SJCRH30 (cell line): ENCODE data around the gene KLB. TPM values are rescaled to one million over a fixed set of nuclear protein-coding genes. Genes with fewer than 3 reads are reported as not detected.
A peak's percentile ranks its signal among the peaks of the same experiment; 100 is the strongest.
"Not testable (repeated sequence)": the region's sequence is repeated elsewhere in the genome, so short reads cannot be mapped to it uniquely, and the experiment has no call there.

ENCODE experiments used
- DNase-seq, 2 experiments: peaks; one replicate each; pipeline ENCODE4 v3.0.0-alpha.2; 2015 to 2020
- H3K27ac ChIP-seq: fragments of 250-450 bp; sonication (Bioruptor Pico); 2 replicates; pipeline ENCODE4 v1.5.1; 2020; ENCODE audit warnings: mild to moderate bottlenecking, moderate library complexity
- H3K27me3 ChIP-seq: fragments of 250-450 bp; sonication (Bioruptor Pico); 2 replicates; pipeline ENCODE4 v1.5.1; 2020; ENCODE audit warnings: mild to moderate bottlenecking, moderate library complexity
- H3K36me3 ChIP-seq: fragments of 250-450 bp; sonication (Bioruptor Pico); 2 replicates; pipeline ENCODE4 v1.5.1; 2020; ENCODE audit warnings: mild to moderate bottlenecking, moderate library complexity
- H3K4me1 ChIP-seq: fragments of 250-450 bp; sonication (Bioruptor Pico); 2 replicates; pipeline ENCODE4 v1.5.1; 2020; ENCODE audit warnings: mild to moderate bottlenecking, moderate library complexity
- H3K4me3 ChIP-seq: fragments of 250-450 bp; sonication (Bioruptor Pico); 2 replicates; pipeline ENCODE4 v1.5.1; 2020; ENCODE audit warnings: mild to moderate bottlenecking, moderate library complexity
- H3K9me3 ChIP-seq: fragments of 250-450 bp; sonication (Bioruptor Pico); replicated peaks from 2 replicates; pipeline ENCODE4 v1.5.1; 2020; ENCODE audit warnings: mild to moderate bottlenecking, moderate library complexity
- total RNA-seq: library from RNA; depleted of rRNA; stranded (reverse); fragments of >200 nt; shearing (Covaris generic); gene quantifications from 2 replicates; pipeline ENCODE4 v1.2.3, GENCODE V29; 2014; rRNA removed

KLB gene
- total RNA-seq = 0.02 TPM in 1 of 2 replicates, not detected in the other

DNA sequence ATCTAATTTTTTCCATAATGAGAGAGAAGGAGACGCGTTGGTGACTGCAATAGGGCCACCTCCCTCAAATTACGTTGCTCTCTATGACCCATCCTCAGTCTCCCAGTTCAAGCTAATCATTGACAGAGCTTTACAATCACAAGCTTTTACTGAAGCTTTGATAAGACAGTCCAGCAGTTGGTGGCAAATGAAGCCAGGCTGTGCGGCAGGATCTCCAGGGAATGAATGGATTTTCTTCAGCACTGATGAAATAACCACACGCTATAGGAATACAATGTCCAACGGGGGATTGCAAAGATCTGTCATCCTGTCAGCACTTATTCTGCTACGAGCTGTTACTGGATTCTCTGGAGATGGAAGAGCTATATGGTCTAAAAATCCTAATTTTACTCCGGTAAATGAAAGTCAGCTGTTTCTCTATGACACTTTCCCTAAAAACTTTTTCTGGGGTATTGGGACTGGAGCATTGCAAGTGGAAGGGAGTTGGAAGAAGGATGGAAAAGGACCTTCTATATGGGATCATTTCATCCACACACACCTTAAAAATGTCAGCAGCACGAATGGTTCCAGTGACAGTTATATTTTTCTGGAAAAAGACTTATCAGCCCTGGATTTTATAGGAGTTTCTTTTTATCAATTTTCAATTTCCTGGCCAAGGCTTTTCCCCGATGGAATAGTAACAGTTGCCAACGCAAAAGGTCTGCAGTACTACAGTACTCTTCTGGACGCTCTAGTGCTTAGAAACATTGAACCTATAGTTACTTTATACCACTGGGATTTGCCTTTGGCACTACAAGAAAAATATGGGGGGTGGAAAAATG is at the start of gene KLB:
Gene KLB, plus strand, starts transcription at position 168 of the 821 bp plus-strand sequence. Its CDS starts 20 bp downstream, at position 188.
- Histone ChIP-seq H3K27ac (no peak within 1 kb of the TSS), H3K36me3 (no peaks in the 10 kb centered on the region), H3K4me3 (peak within 1 kb of the TSS; percentile 11; the same call in 1 of the 2 replicates), H3K4me1 (peaks cover 4% of the 10 kb centered on the region; the same call in 1 of the 2 replicates), H3K27me3 (no peaks in the 10 kb centered on the region), H3K9me3 (no peaks in the 10 kb centered on the region)
- peak in 1 of 2 experiments; percentile 42 for DNase-seq

DNA sequence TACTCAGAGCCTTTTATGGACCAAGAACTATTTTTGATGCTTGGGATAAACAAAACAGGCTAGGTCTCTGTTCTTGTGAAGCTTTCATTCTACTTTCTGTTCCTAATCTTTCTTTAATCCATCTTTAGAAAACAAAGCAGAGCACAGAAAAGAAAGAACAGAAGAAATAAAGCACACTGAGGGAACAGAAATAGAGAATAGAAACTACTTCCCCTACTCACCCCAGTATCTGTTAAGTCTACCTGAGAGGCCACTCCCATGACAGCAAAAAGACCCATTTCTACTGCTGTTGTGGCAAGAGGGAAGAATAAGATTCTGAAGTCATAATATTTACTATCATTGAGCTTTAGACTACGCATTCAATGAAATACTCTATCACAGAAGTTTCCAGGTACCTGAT is 49.7 kb upstream of the KLB start:
- Histone ChIP-seq H3K36me3 (peaks cover 17% of the 10 kb centered on the region), H3K27me3 (no peaks in the 10 kb centered on the region), H3K9me3 (no peaks in the 10 kb centered on the region), H3K4me1 (no peaks in the 10 kb centered on the region; the same call in 1 of the 2 replicates), H3K27ac (no peak overlapping the region), H3K4me3 (no peak overlapping the region)
- DNase-seq = no peak

DNA sequence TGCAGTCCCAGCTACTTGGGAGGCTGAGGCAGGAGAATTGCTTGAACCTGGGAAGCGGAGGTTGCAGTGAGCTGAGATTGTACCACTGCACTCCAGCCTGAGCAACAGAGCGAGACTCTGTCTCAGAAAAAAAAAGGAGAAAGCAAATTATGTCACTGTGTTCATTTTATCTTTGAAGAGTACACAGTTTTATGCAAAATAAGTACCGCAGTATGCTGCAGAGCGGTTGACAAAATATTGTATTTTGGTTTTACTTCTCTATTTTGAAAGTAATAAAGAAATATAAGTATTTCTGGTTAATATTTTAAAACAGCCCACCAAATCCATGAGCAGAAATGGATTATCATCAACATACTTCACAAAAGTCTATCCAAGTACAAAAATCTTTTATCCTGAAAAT is 46.1 kb upstream of the KLB start:
- not testable (repeated sequence) for H3K27me3 ChIP-seq, H3K27ac ChIP-seq, H3K36me3 ChIP-seq, H3K4me3 ChIP-seq, H3K9me3 ChIP-seq, DNase-seq
- peaks cover 11% of the 10 kb centered on the region; the same call in 1 of the 2 replicates for H3K4me1 ChIP-seq

DNA sequence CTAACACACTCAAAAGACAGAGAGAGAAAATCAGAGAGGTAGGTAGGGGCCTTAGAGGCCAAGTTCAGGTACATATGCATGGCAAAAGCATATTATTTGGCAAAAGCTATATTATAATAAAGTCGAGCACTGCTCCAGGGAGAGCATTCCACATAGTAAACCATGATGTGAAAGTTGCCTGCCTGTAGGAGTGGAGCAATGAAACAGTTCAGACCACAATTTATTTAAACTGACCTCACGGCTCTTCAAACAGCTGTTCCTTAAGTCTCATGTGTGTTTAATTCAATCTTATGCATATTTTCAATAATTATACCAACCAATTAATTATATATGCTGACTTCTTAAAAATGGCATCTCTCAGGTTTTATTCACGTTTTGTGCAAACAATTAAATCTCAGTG is 43.9 kb upstream of the KLB start:
- no peak overlapping the region for H3K4me3 ChIP-seq
- peak in 1 of 2 experiments; percentile 51 for DNase-seq
- H3K27me3 ChIP-seq = no peaks in the 10 kb centered on the region
- peaks cover 9% of the 10 kb centered on the region for H3K36me3 ChIP-seq
- H3K27ac ChIP-seq = no peak overlapping the region
- H3K9me3 ChIP-seq = no peaks in the 10 kb centered on the region
- peaks cover 11% of the 10 kb centered on the region; the same call in 1 of the 2 replicates for H3K4me1 ChIP-seq

DNA sequence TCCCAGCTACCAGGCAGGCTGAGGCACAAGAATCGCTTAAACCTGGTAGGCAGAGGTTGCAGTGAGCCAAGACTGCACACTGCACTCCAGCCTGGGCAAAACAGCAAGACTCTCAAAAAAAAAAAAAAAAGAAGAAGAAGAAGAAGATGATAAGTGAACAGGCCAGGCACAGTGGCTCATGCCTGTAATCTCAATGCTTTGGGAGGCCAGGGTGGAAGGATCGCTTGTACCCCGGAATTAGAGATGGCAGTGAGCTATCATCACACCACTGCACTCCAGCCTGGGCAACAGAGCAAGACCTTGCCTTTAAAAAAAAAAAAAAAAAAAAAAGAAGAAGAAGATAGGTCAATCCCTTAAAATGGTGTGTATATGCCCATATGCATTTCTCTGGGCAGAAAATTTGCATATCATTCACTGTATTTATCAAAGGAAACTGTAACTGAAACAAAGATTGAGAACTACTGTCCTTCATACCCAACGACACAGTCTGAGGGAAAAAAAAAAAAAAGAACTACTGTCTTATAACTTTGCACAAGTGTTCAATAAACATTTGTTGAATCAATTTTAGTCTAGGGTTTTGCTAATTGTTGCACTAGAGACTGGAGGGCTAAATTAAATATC is 42.8 kb upstream of the KLB start:
- Histone ChIP-seq H3K27ac (no peak overlapping the region), H3K27me3 (no peaks in the 10 kb centered on the region), H3K4me1 (peaks cover 11% of the 10 kb centered on the region; the same call in 1 of the 2 replicates), H3K36me3 (peaks cover 5% of the 10 kb centered on the region), H3K4me3 (no peak overlapping the region), H3K9me3 (no peaks in the 10 kb centered on the region)
- no peak for DNase-seq

DNA sequence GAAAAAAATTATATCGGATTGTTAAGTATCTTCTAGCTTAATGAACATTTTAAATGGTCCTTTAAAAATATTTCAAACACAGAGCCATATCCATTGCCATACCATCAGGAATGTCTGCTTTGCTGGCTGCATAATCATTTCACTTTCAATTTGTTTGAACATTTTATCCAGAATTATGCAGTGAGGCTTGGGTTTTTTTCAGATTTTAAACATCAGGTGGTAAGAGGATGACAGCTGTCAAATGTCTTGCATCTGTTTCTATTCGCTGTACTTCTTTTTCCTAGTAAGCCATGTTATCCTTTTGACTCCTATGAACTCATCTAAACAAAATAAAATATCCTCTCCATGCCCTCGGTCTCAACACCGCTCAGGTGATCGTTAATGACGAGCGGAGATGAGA is 41.4 kb upstream of the KLB start:
- peak overlapping the region; percentile 79 for H3K27ac ChIP-seq
- peaks cover 5% of the 10 kb centered on the region for H3K36me3 ChIP-seq
- H3K4me3 ChIP-seq = peak overlapping the region; percentile 88
- peaks cover 11% of the 10 kb centered on the region; the same call in 1 of the 2 replicates for H3K4me1 ChIP-seq
- no peak for DNase-seq
- no peaks in the 10 kb centered on the region for H3K27me3 ChIP-seq
- H3K9me3 ChIP-seq = no peaks in the 10 kb centered on the region

DNA sequence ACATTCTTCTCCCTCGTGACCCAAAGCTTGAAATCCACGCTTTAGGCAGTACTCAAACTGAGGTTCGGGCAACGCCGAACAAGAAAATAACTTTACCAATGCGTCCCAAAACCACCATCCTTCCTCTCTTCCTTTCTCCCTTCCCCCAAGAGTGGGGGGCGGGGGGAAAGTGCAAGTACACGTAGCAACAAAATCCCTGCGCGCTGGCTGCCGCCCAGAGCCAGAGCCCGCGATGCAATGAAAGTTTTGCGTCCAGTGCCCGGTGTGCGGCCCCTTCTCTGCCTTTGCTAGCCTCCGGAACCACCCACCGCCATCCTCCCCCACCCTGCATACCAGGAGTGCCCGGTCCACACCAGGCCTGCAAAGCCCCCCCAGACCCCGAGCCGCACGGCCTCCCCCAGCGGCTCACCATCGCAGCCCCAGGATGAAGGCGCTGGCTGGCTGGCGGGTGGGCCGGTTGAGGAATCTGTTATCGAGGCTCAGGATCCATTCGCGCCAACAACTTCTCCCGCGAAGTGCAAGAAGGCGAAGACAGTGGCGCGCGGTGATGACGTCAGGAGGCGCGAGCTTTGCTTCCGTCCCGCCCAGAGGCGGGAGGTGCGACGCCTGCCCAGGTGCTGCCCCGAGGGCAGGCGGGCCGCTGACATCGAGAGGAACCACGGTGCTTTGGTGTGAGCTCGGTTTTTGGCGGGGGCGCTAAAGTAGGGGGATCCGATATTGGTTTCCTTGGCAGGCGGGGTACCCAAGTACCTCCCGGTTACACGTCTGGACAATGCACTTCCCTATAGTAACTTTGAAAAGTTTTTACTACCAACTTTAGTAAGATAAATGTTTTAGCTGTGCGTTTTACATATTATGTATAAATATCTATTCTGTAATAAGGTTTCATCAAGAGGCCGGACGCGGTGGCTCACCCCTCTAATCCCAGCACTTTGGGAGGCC is 40.6 kb upstream of the KLB start, which contains the start of gene RFC1:
Gene RFC1, minus strand, starts transcription at position 533 of the 942 bp plus-strand sequence. Its CDS starts 121 bp downstream, at position 412.
- Histone ChIP-seq H3K4me1 (peaks cover 11% of the 10 kb centered on the region; the same call in 1 of the 2 replicates), H3K36me3 (no peaks in the 10 kb centered on the region; the same call in 1 of the 2 replicates), H3K27ac (peak within 1 kb of the TSS; percentile 79), H3K27me3 (no peaks in the 10 kb centered on the region), H3K9me3 (no peaks in the 10 kb centered on the region), H3K4me3 (peak within 1 kb of the TSS; percentile 88)
- peak; percentile 93 to 95 for DNase-seq

DNA sequence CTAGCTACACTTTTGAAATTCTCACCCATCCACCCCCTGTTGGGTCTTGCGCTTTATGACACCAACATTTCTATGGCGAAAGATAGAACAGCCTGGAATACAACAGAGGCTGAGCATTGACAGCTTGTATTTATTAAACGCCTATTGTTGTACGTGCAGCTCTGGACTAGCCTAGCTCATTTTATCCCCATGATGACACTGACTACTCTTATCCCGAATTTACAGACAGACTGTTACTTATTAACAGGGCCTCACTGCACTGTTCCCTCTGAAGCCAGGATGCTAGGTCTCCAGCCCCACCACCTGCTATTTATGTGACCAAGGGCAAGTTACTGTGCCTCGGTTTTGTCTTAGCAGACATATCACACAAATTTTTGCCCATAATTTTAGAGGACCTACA is 39.6 kb upstream of the KLB start:
- Histone ChIP-seq H3K4me1 (peaks cover 11% of the 10 kb centered on the region; the same call in 1 of the 2 replicates), H3K36me3 (no peaks in the 10 kb centered on the region; the same call in 1 of the 2 replicates), H3K4me3 (no peak overlapping the region), H3K27ac (no peak overlapping the region), H3K27me3 (no peaks in the 10 kb centered on the region), H3K9me3 (no peaks in the 10 kb centered on the region)
- DNase-seq = no peak

DNA sequence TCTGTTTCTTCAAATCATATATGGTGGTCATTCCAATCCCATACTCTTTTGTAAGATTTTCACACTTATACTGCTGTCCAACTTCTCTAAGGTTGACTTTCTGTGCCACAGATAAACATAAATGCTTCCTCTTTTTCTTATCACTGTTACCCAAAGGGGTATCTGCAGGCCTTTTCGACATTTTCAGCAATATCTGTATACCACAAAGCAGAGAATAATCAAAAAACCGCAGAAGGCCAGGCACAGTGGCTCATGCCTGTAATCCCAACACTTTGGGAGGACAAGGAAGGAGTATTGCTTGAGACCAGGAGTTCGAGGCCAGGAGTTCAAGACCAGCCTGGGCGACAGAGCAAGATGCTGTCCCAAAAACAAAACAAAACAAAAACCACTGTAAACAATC is 37.4 kb upstream of the KLB start:
- Histone ChIP-seq H3K27me3 (no peaks in the 10 kb centered on the region), H3K9me3 (no peaks in the 10 kb centered on the region), H3K4me3 (no peak overlapping the region), H3K36me3 (no peaks in the 10 kb centered on the region; the same call in 1 of the 2 replicates), H3K27ac (no peak overlapping the region), H3K4me1 (peaks cover 4% of the 10 kb centered on the region; the same call in 1 of the 2 replicates)
- DNase-seq = no peak

DNA sequence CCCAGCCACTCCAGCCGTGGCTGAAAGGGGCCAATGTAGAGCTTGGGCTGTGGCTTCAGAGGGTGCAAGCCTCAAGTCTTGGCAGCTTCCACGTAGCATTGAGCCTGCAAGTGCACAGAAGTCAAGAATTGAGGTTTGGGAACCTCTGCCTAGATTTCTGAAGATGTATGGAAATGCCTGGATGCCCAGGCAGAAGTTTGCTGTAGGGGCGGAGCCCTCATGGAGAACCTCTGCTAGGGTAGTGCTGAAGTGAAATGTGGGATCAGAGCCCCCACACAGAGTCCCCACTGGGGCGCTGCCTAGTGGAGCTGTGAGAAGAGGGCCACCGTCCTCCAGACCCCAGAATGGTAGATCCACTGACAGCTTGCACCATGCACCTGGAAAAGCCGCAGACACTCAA is 35.5 kb upstream of the KLB start:
- not testable (repeated sequence) for H3K36me3 ChIP-seq, H3K27me3 ChIP-seq, DNase-seq, H3K27ac ChIP-seq, H3K4me3 ChIP-seq, H3K9me3 ChIP-seq, H3K4me1 ChIP-seq

DNA sequence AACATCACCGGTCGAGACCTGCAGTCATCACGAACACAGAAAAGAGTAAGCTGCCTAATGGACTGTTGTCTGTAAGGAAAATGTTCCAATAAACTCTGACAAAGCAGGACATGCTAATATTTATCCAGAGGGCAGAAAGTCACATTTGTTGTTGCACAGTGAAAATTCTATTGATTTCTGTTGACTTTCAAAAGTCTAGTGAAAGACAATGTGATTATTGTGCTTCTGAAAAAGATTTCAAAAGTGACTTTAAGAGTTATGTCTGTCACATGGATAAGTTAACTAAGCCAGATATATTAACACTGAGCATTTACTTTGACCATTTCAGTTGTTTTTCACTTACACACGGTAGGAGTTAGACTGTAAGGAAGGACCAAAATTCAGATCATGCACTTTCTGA is 31.3 kb upstream of the KLB start:
- no peaks in the 10 kb centered on the region for H3K27me3 ChIP-seq

DNA sequence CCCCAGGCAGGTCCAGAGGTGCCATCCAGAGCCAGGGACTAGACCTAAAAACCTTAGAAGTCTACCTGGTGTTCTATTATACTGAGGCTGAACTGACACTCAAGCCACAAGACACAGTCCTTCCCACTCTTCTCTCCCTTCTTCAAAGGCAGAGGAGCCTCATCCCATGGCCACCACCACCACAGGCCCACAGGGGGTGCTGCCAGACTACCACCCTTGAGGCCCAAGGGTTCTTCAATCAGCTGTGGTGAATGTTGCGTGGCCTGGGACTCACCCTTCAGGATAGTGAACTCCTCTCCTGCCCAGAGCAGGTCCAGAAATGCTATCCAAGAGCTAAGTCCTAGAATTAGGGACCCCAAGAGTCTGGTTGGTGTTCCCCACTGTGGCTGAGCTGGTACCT is 23.0 kb upstream of the KLB start:
- no peaks in the 10 kb centered on the region for H3K27me3 ChIP-seq
- no peak overlapping the region for H3K27ac ChIP-seq
- H3K4me3 ChIP-seq = no peak overlapping the region
- H3K9me3 ChIP-seq = no peaks in the 10 kb centered on the region
- H3K4me1 ChIP-seq = no peaks in the 10 kb centered on the region
- no peaks in the 10 kb centered on the region for H3K36me3 ChIP-seq
- no peak for DNase-seq

More for the DNA sequence above, 31.3 kb upstream of the KLB start:
- Histone ChIP-seq H3K27ac (no peak overlapping the region), H3K36me3 (no peaks in the 10 kb centered on the region), H3K4me1 (no peaks in the 10 kb centered on the region), H3K9me3 (no peaks in the 10 kb centered on the region), H3K4me3 (no peak overlapping the region)
- no peak for DNase-seq

DNA sequence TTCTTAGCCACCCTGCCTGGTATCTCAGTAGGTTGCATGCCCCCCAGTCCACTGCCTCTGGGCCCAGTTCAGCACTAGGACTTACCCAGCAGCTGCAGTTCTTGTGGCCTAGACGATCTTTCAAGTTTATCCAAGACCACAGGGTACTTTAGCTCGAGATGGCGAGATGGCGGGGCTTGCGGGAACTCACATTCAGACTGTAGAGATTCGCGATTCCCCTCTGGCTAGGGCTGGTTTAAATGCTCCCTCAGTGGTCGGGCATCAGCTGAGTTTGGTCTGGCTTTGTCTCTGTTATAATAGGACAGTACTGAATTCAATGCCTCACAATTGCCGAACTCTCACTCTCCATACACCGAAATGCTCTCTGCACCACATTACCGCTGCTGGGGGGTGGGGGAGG is 22.2 kb upstream of the KLB start:
- DNase-seq = no peak
- no peak overlapping the region for H3K27ac ChIP-seq
- H3K4me3 ChIP-seq = no peak overlapping the region
- H3K9me3 ChIP-seq = no peaks in the 10 kb centered on the region
- H3K4me1 ChIP-seq = no peaks in the 10 kb centered on the region
- H3K36me3 ChIP-seq = no peaks in the 10 kb centered on the region
- no peaks in the 10 kb centered on the region for H3K27me3 ChIP-seq

DNA sequence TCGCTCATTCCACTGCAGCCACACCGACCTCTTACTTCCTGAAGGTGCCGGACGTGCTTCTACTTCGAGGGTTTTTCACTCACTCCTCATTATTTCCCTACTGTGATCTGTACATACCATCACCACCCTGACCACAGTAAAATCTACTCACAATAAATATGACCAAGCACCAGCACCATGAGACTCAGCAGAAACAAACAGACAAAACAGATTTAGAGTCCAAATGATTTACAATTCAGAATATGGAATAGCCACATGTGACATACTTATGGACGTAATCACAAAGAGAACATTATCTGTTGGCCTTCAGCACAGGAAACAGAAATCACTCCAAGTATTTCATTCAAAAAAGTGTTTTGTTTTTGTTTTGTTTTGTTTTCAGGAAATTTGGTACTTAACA is 16.1 kb upstream of the KLB start:
- no peaks in the 10 kb centered on the region for H3K36me3 ChIP-seq
- H3K4me1 ChIP-seq = no peaks in the 10 kb centered on the region
- no peak overlapping the region for H3K27ac ChIP-seq
- H3K9me3 ChIP-seq = no peaks in the 10 kb centered on the region
- no peak for DNase-seq
- no peak overlapping the region for H3K4me3 ChIP-seq
- no peaks in the 10 kb centered on the region for H3K27me3 ChIP-seq
